DMS114 treated with DMSO at 0.1 percent for 48 hours (cell line): ENCODE data around the gene HLA-DMA.
"Not testable (repeated sequence)": the region's sequence is repeated elsewhere in the genome, so short reads cannot be mapped to it uniquely, and the experiment has no call there.

Source experiments
- DNase-seq: peaks from one replicate; lab custom pipeline; 2025; ENCODE audit not compliant: unreplicated experiment; lab: John Stamatoyannopoulos, UW

HLA-DMA gene

GRCh38 chr6:32954986-32955802, 2.3 kb upstream of the HLA-DMA start:
- no peak for DNase-seq

GRCh38 chr6:32954267-32954666, 1.4 kb upstream of the HLA-DMA start:
- DNase-seq = no peak

GRCh38 chr6:32953775-32954174, 878 bp upstream of the HLA-DMA start:
- DNase-seq = no peak

GRCh38 chr6:32950449-32950848, 2.4 kb downstream of the HLA-DMA start:
- DNase-seq = no peak

GRCh38 chr6:32950010-32950409, 2.9 kb downstream of the HLA-DMA start:
- DNase-seq = no peak

- DNase-seq = no peak
Observed at GRCh38 chr6:32949113-32949512, 3.8 kb downstream of the HLA-DMA start.

GRCh38 chr6:32947552-32948465, 5.1 kb downstream of the HLA-DMA start:
- peak; percentile 45 for DNase-seq

- DNase-seq = no peak
Observed at GRCh38 chr6:32946893-32947292, 6.0 kb downstream of the HLA-DMA start.

- DNase-seq = no peak
Observed at GRCh38 chr6:32945953-32946352, 6.9 kb downstream of the HLA-DMA start.

GRCh38 chr6:32945108-32945760, 7.7 kb downstream of the HLA-DMA start:
- no peak for DNase-seq

- DNase-seq = no peak
Observed at GRCh38 chr6:32943864-32944649, 8.8 kb downstream of the HLA-DMA start.

GRCh38 chr6:32942555-32943123, 10.3 kb downstream of the HLA-DMA start:
- not testable (repeated sequence) for DNase-seq

GRCh38 chr6:32941214-32941768, 11.6 kb downstream of the HLA-DMA start:
- DNase-seq = no peak

- DNase-seq = peak; percentile 93
Observed at GRCh38 chr6:32940656-32941213, 12.2 kb downstream of the HLA-DMA start, which contains the start of gene HLA-DMB. Gene HLA-DMB, minus strand, starts transcription at chr6:32941028. Its CDS starts 221 bp downstream, at chr6:32940807.

GRCh38 chr6:32938494-32938893, 14.4 kb downstream of the HLA-DMA start:
- DNase-seq = no peak

GRCh38 chr6:32937230-32937633, 15.7 kb downstream of the HLA-DMA start:
- DNase-seq = no peak

GRCh38 chr6:32936239-32937152, 16.4 kb downstream of the HLA-DMA start:
- no peak for DNase-seq

GRCh38 chr6:32935551-32936238, 17.2 kb downstream of the HLA-DMA start:
- no peak for DNase-seq
